GM23338 (cell line): ENCODE results near the gene BBX. TPM values are rescaled to one million over a fixed set of nuclear protein-coding genes. Genes with fewer than 3 reads are reported as not detected.

ENCODE experiments used
- ATAC-seq: fragments of 200-7000 bp; cut with Tn5 transposase; 3 replicates; pipeline ENCODE4 v1.9.1; 2020
- DNase-seq: peaks from one replicate; pipeline ENCODE4 v3.0.0-alpha.2; 2015; ENCODE audit warnings: low spot score
- H2AFZ ChIP-seq: fragments of 200-600 bp; sonication (generic); 2 replicates; pipeline ENCODE4 v1.8.0; 2016; ENCODE audit warnings: antibody characterized with exemption, mild to moderate bottlenecking, moderate library complexity
- H3F3A ChIP-seq: fragments of 200-600 bp; sonication (generic); replicated peaks from 2 replicates; pipeline ENCODE4 v1.8.0; 2017; ENCODE audit warnings: antibody characterized with exemption, mixed run types, low read depth
- H3K27ac ChIP-seq: fragments of 200-600 bp; sonication (generic); 2 replicates; pipeline ENCODE4 v1.6.1; 2016; ENCODE audit warnings: low read depth
- H3K27me3 ChIP-seq: fragments of 200-600 bp; sonication (generic); 2 replicates; pipeline ENCODE4 v1.8.0; 2016; ENCODE audit warnings: mild to moderate bottlenecking, mixed run types, moderate library complexity; ENCODE audit not compliant: insufficient read depth
- H3K36me3 ChIP-seq: fragments of 200-600 bp; sonication (generic); 2 replicates; pipeline ENCODE4 v1.8.0; 2016; ENCODE audit warnings: mild to moderate bottlenecking; ENCODE audit not compliant: insufficient read depth
- H3K4me1 ChIP-seq: fragments of 200-600 bp; sonication (generic); 2 replicates; pipeline ENCODE4 v1.8.0; 2016; ENCODE audit warnings: mild to moderate bottlenecking, moderate library complexity; ENCODE audit not compliant: insufficient read depth
- H3K4me2 ChIP-seq: fragments of 200-600 bp; sonication (generic); 2 replicates; pipeline ENCODE4 v1.7.1; 2017; ENCODE audit warnings: mixed run types
- H3K4me3 ChIP-seq: fragments of 200-600 bp; sonication (generic); 2 replicates; pipeline ENCODE4 v1.6.1; 2016; ENCODE audit warnings: mixed run types
- H3K79me2 ChIP-seq: fragments of 200-600 bp; sonication (generic); replicated peaks from 2 replicates; pipeline ENCODE4 v1.8.0; 2017; ENCODE audit warnings: mild to moderate bottlenecking; ENCODE audit not compliant: insufficient read depth
- H3K9me2 ChIP-seq: fragments of 200-600 bp; sonication (generic); 2 replicates; pipeline ENCODE4 v1.8.0; 2017; ENCODE audit not compliant: insufficient read depth
- H4K20me1 ChIP-seq: fragments of 200-600 bp; sonication (generic); replicated peaks from 2 replicates; pipeline ENCODE4 v1.8.0; 2017; ENCODE audit warnings: mild to moderate bottlenecking; ENCODE audit not compliant: insufficient read depth
- H3K27ac Mint-ChIP-seq: 2 replicates; pipeline ENCODE4 v1.8.0; 2020; ENCODE audit warnings: inconsistent platforms, mild to moderate bottlenecking, moderate library complexity, mixed read lengths
- H3K27me3 Mint-ChIP-seq: 3 replicates; pipeline ENCODE4 v1.8.0; 2022; ENCODE audit warnings: low read depth, mild to moderate bottlenecking, moderate library complexity, mixed read lengths, inconsistent platforms; ENCODE audit not compliant: insufficient read depth, poor library complexity
- H3K36me3 Mint-ChIP-seq: 3 replicates; pipeline ENCODE4 v1.8.0; 2021; ENCODE audit warnings: low read depth, mild to moderate bottlenecking, inconsistent platforms, moderate library complexity, mixed read lengths
- H3K4me1 Mint-ChIP-seq: 3 replicates; pipeline ENCODE4 v1.8.0; 2020; ENCODE audit warnings: mild to moderate bottlenecking, inconsistent platforms, mixed read lengths
- H3K4me3 Mint-ChIP-seq: 3 replicates; pipeline ENCODE4 v1.8.0; 2021; ENCODE audit warnings: moderate library complexity, mild to moderate bottlenecking, inconsistent platforms, mixed read lengths
- H3K9me3 Mint-ChIP-seq: 3 replicates; pipeline ENCODE4 v1.8.0; 2020; ENCODE audit warnings: moderate library complexity, mild to moderate bottlenecking, inconsistent platforms, mixed read lengths
- EZH2phosphoT487 ChIP-seq: fragments of 200-600 bp; sonication (generic); IDR thresholded peaks from one replicate; pipeline ENCODE4 v1.8.1; 2018; ENCODE audit warnings: antibody characterized with exemption; ENCODE audit not compliant: unreplicated experiment
- NANOG ChIP-seq: IDR thresholded peaks from 2 replicates; pipeline ENCODE4 v1.6.1; 2016; ENCODE audit warnings: antibody characterized with exemption, borderline replicate concordance
- POLR2AphosphoS5 ChIP-seq: IDR thresholded peaks from 2 replicates; pipeline ENCODE4 v1.6.1; 2016; ENCODE audit warnings: antibody characterized with exemption, low read depth
- STAT1 ChIP-seq: IDR thresholded peaks from one replicate; pipeline ENCODE4 v1.6.1; 2016; ENCODE audit warnings: antibody characterized with exemption; ENCODE audit not compliant: unreplicated experiment
- ZNF331 ChIP-seq: fragments of 250-450 bp; sonication (Bioruptor Pico); IDR thresholded peaks from 2 replicates; pipeline ENCODE4 v1.5.0; 2020; ENCODE audit warnings: low read depth, mild to moderate bottlenecking, moderate library complexity
- ZNF462 ChIP-seq: fragments of 250-450 bp; sonication (Bioruptor Pico); IDR thresholded peaks from 2 replicates; pipeline ENCODE4 v1.5.0; 2020; ENCODE audit warnings: mild to moderate bottlenecking, moderate library complexity
- polyA plus RNA-seq: library from polyadenylated mRNA; unstranded; fragments of >200 nt; fragmentation: Nextera tagmentation; extraction: Ambion mirVana; gene quantifications from 2 replicates; pipeline ENCODE4 v1.2.1, GENCODE V29; 2016
- total RNA-seq: library from RNA; depleted of rRNA; stranded (reverse); fragments of >200 nt; shearing (Covaris generic); gene quantifications from 2 replicates; pipeline ENCODE4 v1.2.3, GENCODE V29; 2014
- TF ChIP-seq, protein P1 (sequence below): IDR thresholded peaks from 2 replicates; pipeline ENCODE4 v1.6.1; 2016; ENCODE audit warnings: antibody characterized with exemption
- TF ChIP-seq, protein P2 (sequence below): IDR thresholded peaks from one replicate; pipeline ENCODE4 v1.6.1; 2018; ENCODE audit warnings: antibody characterized with exemption; ENCODE audit not compliant: unreplicated experiment

BBX gene
- total and polyA plus RNA-seq, 2 experiments from 2014 or later = 35.2 to 44.1 TPM

GRCh38 chr3:107826727-107827126, 304.0 kb downstream of the BBX start (continued):
- TF ChIP-seq ZNF462 (CRISPR knock-in tag) (no peak), ZNF331 (CRISPR knock-in tag) (no peak), STAT1 (no peak), POLR2AphosphoS5 (no peak)
- TF ChIP-seq, protein P1, sequence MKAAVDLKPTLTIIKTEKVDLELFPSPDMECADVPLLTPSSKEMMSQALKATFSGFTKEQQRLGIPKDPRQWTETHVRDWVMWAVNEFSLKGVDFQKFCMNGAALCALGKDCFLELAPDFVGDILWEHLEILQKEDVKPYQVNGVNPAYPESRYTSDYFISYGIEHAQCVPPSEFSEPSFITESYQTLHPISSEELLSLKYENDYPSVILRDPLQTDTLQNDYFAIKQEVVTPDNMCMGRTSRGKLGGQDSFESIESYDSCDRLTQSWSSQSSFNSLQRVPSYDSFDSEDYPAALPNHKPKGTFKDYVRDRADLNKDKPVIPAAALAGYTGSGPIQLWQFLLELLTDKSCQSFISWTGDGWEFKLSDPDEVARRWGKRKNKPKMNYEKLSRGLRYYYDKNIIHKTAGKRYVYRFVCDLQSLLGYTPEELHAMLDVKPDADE = no peak

DNA sequence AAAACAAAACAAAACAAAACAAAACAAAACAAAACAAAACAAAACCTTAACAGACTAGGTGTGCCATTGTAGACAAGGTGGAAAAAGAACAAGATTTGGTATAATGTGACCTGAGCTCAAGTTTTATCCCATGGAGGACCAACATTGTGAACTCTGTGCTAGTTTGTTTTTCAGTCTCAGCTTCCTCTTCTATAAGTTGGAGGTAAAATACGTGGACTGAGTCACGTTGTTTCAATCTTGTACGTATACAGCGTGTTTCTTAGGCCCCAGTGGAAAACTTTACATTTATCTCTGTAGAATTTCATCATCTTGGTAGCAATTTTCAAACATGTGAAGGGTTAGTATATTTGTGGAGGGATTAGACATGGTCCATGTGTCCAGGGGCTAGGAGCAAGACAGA, 306.4 kb downstream of the BBX start:
- Mint-ChIP-seq H3K36me3 (no peaks in the 10 kb centered on the region), H3K27me3 (no peaks in the 10 kb centered on the region), H3K4me1 (no peaks in the 10 kb centered on the region; the same call in 1 of the 3 replicates), H3K9me3 (peaks cover 3% of the 10 kb centered on the region; the same call in 1 of the 3 replicates), H3K27ac (no peak overlapping the region), H3K4me3 (no peak overlapping the region)
- no peak for ATAC-seq
- no peak for DNase-seq
- Histone ChIP-seq H3F3A (no peaks in the 10 kb centered on the region), H3K27me3 (no peaks in the 10 kb centered on the region), H3K4me2 (no peak overlapping the region), H3K36me3 (no peaks in the 10 kb centered on the region), H3K4me1 (no peaks in the 10 kb centered on the region), H4K20me1 (no peaks in the 10 kb centered on the region), H3K4me3 (no peak overlapping the region), H2AFZ (0 out of 2 replicates have a peak overlapping the region, but pooled peaks have one; percentile 28), H3K79me2 (no peaks in the 10 kb centered on the region), H3K27ac (no peak overlapping the region), H3K9me2 (no peaks in the 10 kb centered on the region)
- TF ChIP-seq EZH2phosphoT487 (no peak), NANOG (no peak)
- TF ChIP-seq, protein P2, sequence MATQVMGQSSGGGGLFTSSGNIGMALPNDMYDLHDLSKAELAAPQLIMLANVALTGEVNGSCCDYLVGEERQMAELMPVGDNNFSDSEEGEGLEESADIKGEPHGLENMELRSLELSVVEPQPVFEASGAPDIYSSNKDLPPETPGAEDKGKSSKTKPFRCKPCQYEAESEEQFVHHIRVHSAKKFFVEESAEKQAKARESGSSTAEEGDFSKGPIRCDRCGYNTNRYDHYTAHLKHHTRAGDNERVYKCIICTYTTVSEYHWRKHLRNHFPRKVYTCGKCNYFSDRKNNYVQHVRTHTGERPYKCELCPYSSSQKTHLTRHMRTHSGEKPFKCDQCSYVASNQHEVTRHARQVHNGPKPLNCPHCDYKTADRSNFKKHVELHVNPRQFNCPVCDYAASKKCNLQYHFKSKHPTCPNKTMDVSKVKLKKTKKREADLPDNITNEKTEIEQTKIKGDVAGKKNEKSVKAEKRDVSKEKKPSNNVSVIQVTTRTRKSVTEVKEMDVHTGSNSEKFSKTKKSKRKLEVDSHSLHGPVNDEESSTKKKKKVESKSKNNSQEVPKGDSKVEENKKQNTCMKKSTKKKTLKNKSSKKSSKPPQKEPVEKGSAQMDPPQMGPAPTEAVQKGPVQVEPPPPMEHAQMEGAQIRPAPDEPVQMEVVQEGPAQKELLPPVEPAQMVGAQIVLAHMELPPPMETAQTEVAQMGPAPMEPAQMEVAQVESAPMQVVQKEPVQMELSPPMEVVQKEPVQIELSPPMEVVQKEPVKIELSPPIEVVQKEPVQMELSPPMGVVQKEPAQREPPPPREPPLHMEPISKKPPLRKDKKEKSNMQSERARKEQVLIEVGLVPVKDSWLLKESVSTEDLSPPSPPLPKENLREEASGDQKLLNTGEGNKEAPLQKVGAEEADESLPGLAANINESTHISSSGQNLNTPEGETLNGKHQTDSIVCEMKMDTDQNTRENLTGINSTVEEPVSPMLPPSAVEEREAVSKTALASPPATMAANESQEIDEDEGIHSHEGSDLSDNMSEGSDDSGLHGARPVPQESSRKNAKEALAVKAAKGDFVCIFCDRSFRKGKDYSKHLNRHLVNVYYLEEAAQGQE = no peak
